Cardiac fibroblast (primary cell): ENCODE data around the gene C10orf120.

Experiments used
- DNase-seq, 2 donors: peaks; one replicate each; pipeline versions ENCODE4 v3.0.0 to v3.0.0-alpha.2; 2010; ENCODE audit warnings: low read depth in 2 of 2
- H3K4me3 ChIP-seq, 2 donors: replicated peaks in 1 of 2; 1 replicate in 1 of 2; 2 replicates in 1 of 2; pipeline ENCODE4 v1.5.1; 2011; ENCODE audit warnings: low read depth in 2 of 2, low read length in 2 of 2, mild to moderate bottlenecking in 2 of 2, moderate library complexity in 1 of 2
- TF ChIP-seq, protein P1 (sequence below): IDR thresholded peaks from one replicate; pipeline ENCODE4 v1.5.1; 2011; ENCODE audit warnings: low read depth, mild to moderate bottlenecking, low read length, inconsistent platforms

Gene C10orf120

DNA sequence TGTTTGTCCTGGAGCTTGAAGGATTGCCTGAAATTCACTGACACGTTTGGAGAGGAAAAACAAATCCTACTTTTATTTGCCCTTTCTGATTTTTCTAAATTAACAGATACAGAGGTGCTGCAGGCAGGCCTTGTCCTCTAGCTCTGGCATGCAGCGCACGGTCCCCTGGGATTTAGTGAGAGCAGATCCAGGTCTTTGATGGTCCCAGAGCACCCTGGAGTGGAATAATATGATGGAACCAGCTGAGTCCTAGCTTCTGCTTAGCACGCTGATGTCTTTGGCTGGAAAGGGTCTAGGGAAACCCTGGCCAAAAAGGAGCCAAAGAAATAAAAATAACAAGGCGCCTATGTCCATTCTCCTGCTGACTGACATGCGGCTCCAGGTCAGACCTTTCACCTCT lies 40.5 kb downstream of the C10orf120 start:
- no peak overlapping the region for H3K4me3 ChIP-seq
- TF ChIP-seq, protein P1, sequence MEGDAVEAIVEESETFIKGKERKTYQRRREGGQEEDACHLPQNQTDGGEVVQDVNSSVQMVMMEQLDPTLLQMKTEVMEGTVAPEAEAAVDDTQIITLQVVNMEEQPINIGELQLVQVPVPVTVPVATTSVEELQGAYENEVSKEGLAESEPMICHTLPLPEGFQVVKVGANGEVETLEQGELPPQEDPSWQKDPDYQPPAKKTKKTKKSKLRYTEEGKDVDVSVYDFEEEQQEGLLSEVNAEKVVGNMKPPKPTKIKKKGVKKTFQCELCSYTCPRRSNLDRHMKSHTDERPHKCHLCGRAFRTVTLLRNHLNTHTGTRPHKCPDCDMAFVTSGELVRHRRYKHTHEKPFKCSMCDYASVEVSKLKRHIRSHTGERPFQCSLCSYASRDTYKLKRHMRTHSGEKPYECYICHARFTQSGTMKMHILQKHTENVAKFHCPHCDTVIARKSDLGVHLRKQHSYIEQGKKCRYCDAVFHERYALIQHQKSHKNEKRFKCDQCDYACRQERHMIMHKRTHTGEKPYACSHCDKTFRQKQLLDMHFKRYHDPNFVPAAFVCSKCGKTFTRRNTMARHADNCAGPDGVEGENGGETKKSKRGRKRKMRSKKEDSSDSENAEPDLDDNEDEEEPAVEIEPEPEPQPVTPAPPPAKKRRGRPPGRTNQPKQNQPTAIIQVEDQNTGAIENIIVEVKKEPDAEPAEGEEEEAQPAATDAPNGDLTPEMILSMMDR = no peak
- no peak for DNase-seq

DNA sequence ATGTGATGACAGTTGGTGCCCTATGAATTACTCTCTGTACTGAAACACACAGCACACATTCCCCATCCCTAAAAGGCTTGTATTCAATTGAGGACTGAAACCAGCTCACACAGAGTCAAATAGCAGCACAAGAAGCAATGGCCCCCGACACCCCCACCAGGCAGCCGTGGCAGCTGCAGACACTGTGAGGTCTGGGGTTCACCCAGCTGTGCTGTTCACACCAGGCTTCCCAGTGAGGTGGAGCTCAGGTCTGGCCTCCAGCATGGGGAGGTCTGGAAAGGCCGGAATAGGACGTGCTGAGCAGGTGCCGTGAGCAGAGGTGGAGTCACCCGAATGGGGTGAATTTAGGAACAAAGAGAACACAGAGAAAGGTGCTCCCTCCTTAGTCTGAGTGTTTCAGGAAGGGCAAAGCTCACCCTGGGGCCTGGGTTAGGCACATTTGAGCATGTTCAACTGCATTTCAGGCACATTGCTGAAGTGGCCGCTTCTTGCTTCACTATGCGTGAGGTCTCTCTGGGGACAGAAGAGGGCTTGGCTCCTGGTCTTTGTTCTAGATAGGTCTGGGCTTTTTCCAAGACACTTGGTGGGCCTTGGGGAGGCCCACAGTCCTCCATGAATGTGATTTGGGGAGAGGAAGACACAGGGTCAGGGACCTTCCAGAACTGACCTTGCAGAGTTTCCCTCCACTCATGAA lies 41.1 kb downstream of the C10orf120 start:
- no peak for DNase-seq
- no peak overlapping the region for H3K4me3 ChIP-seq
- TF ChIP-seq, protein P1 = no peak

DNA sequence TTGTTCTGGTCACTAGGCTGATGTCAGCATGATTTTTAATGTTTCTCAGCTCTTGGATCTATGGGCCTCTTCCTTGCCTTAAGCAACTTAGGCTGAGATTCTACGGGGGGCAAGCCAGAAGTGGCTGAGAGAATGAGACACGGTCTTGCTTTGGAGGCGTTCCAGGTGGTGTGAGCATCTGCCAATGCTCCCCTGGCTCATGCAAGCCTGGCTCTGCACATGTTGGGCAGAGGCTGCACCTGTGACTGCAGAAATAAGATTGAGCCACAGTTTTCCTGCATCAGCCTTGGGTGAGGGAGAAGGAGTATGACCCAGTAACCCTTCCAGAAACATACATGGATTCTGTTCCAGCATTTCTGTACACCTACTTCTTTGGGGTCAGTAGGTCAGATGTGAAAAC lies 41.9 kb downstream of the C10orf120 start:
- H3K4me3 ChIP-seq = no peak overlapping the region
- TF ChIP-seq, protein P1 = no peak
- DNase-seq = no peak

DNA sequence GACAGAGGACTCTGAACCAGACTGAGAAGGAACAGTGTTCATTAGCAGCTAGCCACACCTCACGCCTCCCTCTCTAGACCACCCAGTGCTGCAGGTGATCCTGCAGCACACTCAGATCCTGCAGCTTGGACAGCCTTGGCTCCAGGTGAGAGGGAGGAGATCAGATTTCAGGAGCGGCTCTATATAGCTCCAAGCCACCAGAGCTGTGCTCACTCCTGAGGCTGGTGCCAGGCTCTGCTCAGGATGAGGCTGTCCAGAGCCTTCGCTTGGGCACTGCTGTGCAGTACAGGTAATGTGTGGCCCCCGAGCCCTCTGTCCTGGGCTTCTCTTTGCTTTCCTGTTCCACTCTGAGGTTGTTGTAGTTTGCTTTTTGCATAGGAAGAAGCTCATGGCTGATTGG lies 42.4 kb downstream of the C10orf120 start:
- no peak overlapping the region for H3K4me3 ChIP-seq
- TF ChIP-seq, protein P1 = no peak
- DNase-seq = no peak

DNA sequence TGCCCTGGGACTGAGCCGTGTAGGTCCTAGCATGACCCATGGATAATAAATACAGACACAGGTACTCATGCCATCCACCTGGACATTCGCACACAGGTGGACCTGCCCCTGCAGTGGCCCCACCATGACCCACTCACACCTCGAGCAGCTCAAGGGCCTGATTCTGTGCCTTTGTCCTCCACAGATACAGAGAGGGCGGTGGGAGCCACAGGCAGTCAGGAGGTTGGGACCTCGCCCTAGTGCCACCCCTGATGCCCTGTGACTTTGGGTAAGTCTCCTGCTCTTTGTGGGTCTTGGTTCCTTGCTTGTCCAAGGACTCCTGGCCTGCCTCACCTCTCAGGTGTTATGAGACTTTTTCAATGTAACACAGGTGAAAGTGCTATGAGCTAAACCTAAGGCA lies 42.9 kb downstream of the C10orf120 start:
- TF ChIP-seq, protein P1 = no peak
- no peak overlapping the region for H3K4me3 ChIP-seq
- no peak for DNase-seq

DNA sequence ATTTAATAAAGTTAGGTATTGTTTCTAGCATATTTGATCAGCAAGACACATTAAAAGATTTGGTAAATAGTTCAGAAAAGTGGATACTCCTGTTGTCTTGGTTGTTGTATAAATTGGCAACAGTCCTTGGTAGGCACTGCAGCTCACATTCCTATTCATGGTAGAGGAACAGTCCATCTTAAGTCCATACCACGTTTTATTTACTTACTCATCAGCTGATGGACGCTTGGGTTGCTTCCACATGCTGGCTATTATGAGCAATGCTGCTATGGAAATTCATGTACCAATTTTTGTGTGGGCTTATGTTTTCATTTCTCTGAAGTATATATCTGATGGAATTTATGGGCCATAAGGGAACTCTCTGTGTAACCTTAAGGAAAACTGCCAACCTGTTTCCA lies 43.3 kb downstream of the C10orf120 start:
- TF ChIP-seq, protein P1 = no peak
- peak in 1 of 2 donors; percentile 13 for DNase-seq
- no peak overlapping the region for H3K4me3 ChIP-seq
